ENCODE results near the gene ARFGAP2.
"Not testable (repeated sequence)": the region's sequence is repeated elsewhere in the genome, so short reads cannot be mapped to it uniquely, and the experiment has no call there.

Gene ARFGAP2

DNA sequence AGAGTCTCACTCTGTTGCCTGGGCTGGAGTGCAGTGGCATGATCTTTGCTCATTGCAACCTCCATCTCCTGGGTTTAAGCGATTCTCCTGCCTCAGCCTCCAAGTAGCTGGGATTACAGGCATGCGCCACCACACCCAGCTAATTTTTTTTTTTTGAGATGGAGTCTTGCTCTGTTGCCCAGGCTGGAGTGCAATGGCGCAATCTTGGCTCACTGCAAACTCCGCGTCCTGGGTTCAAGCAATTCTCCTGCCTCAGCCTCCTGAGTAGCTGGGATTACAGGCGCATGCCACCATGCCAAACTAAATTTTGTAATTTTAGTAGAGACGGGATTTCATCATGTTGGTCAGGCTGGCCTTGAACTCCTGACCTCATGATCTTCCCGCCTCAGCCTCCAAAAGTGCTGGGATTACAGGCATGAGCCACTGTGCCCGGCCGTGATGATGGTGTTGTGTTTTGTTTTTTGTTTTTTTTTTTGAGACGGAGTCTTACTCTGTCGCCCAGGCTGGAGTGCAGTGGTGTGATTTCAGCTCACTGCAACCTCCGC lies 31.4 kb upstream of the ARFGAP2 start:
- H3K4me1 ChIP-seq (ENCODE audit: control insufficient read depth in 5 of 5, insufficient read depth in 5 of 5, low read length in 5 of 5); H3K27me3 ChIP-seq (ENCODE audit: control insufficient read depth in 5 of 5, insufficient read depth in 4 of 5, low read length in 5 of 5); H3K36me3 ChIP-seq (ENCODE audit: control insufficient read depth in 5 of 5, insufficient read depth in 5 of 5, low read length in 5 of 5): not testable (repeated sequence)

GRCh38 chr11:47207459-47207858 lies 30.8 kb upstream of the ARFGAP2 start:
- peaks cover 0 to 9% (median 0%) of the 10 kb centered on the region in 5 donors for H3K4me1 ChIP-seq (ENCODE audit: control insufficient read depth in 5 of 5, insufficient read depth in 5 of 5, low read length in 5 of 5)
- peaks cover 0 to 3% (median 0%) of the 10 kb centered on the region in 5 donors for H3K9me3 ChIP-seq (ENCODE audit: control insufficient read depth in 5 of 5, low read length in 5 of 5)
- no peak overlapping the region for H3K9ac ChIP-seq (ENCODE audit: low read length in 5 of 5)
- no peaks in the 10 kb centered on the region for H3K36me3 ChIP-seq (ENCODE audit: control insufficient read depth in 5 of 5, insufficient read depth in 5 of 5, low read length in 5 of 5)
- H3K27me3 ChIP-seq (ENCODE audit: control insufficient read depth in 5 of 5, insufficient read depth in 4 of 5, low read length in 5 of 5) = no peaks in the 10 kb centered on the region
- H3K4me3 ChIP-seq (ENCODE audit: low read depth in 1 of 5, low read length in 5 of 5) = no peak overlapping the region
- no peak overlapping the region for H3K27ac ChIP-seq (ENCODE audit: low read depth, low read length)

More for the DNA sequence above, 31.4 kb upstream of the ARFGAP2 start:
- not testable (repeated sequence) for H3K9ac ChIP-seq (ENCODE audit: low read length in 5 of 5); H3K9me3 ChIP-seq (ENCODE audit: control insufficient read depth in 5 of 5, low read length in 5 of 5); H3K4me3 ChIP-seq (ENCODE audit: low read depth in 1 of 5, low read length in 5 of 5); H3K27ac ChIP-seq (ENCODE audit: low read depth, low read length)

- not testable (repeated sequence) for H3K9ac ChIP-seq (ENCODE audit: low read length in 5 of 5); H3K27me3 ChIP-seq (ENCODE audit: control insufficient read depth in 5 of 5, insufficient read depth in 4 of 5, low read length in 5 of 5); H3K4me3 ChIP-seq (ENCODE audit: low read depth in 1 of 5, low read length in 5 of 5); H3K4me1 ChIP-seq (ENCODE audit: control insufficient read depth in 5 of 5, insufficient read depth in 5 of 5, low read length in 5 of 5); H3K36me3 ChIP-seq (ENCODE audit: control insufficient read depth in 5 of 5, insufficient read depth in 5 of 5, low read length in 5 of 5); H3K27ac ChIP-seq (ENCODE audit: low read depth, low read length); H3K9me3 ChIP-seq (ENCODE audit: control insufficient read depth in 5 of 5, low read length in 5 of 5)
Measured at GRCh38 chr11:47206577-47206976, 29.9 kb upstream of the ARFGAP2 start.

GRCh38 chr11:47204637-47204989 lies 27.9 kb upstream of the ARFGAP2 start:
- no peaks in the 10 kb centered on the region for H3K27me3 ChIP-seq (ENCODE audit: control insufficient read depth in 5 of 5, insufficient read depth in 4 of 5, low read length in 5 of 5)
- H3K27ac ChIP-seq (ENCODE audit: low read depth, low read length) = no peak overlapping the region
- no peak overlapping the region for H3K9ac ChIP-seq (ENCODE audit: low read length in 5 of 5)
- no peaks in the 10 kb centered on the region for H3K9me3 ChIP-seq (ENCODE audit: control insufficient read depth in 5 of 5, low read length in 5 of 5)
- peaks cover 0 to 9% (median 0%) of the 10 kb centered on the region in 5 donors for H3K4me1 ChIP-seq (ENCODE audit: control insufficient read depth in 5 of 5, insufficient read depth in 5 of 5, low read length in 5 of 5)
- no peak overlapping the region for H3K4me3 ChIP-seq (ENCODE audit: low read depth in 1 of 5, low read length in 5 of 5)
- no peaks in the 10 kb centered on the region for H3K36me3 ChIP-seq (ENCODE audit: control insufficient read depth in 5 of 5, insufficient read depth in 5 of 5, low read length in 5 of 5)

DNA sequence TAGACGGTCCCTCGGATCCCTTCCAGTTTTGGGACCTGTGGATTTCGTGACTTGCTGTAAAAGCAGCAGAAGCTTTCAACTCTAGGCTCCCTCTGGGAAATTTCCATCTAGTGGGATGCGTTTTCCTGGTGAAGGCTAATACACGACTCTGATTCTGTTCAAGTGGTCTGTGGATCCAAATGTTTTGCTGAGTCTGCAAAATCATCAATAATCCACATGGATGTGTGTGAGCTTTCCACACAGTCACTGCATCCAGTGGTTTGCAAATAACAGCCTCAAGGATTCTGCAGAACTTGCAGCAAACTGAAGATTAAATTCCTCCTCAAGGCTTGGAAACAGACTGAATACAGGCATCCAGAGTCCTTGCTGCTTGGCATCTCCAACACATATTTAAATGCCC lies 25.9 kb upstream of the ARFGAP2 start:
- no peaks in the 10 kb centered on the region for H3K36me3 ChIP-seq (ENCODE audit: control insufficient read depth in 5 of 5, insufficient read depth in 5 of 5, low read length in 5 of 5)

GRCh38 chr11:47201015-47201414 lies 24.3 kb upstream of the ARFGAP2 start:
- no peak overlapping the region for H3K9ac ChIP-seq (ENCODE audit: low read length in 5 of 5)
- H3K9me3 ChIP-seq (ENCODE audit: control insufficient read depth in 5 of 5, low read length in 5 of 5) = no peaks in the 10 kb centered on the region
- no peak overlapping the region for H3K4me3 ChIP-seq (ENCODE audit: low read depth in 1 of 5, low read length in 5 of 5)

More for the DNA sequence above, 25.9 kb upstream of the ARFGAP2 start:
- H3K9ac ChIP-seq (ENCODE audit: low read length in 5 of 5) = peak overlapping the region in 1 of 5 donors; percentile 31
- H3K27me3 ChIP-seq (ENCODE audit: control insufficient read depth in 5 of 5, insufficient read depth in 4 of 5, low read length in 5 of 5) = no peaks in the 10 kb centered on the region
- H3K4me3 ChIP-seq (ENCODE audit: low read depth in 1 of 5, low read length in 5 of 5) = no peak overlapping the region
- no peak overlapping the region for H3K27ac ChIP-seq (ENCODE audit: low read depth, low read length)
- H3K4me1 ChIP-seq (ENCODE audit: control insufficient read depth in 5 of 5, insufficient read depth in 5 of 5, low read length in 5 of 5) = peaks cover 0 to 9% (median 0%) of the 10 kb centered on the region in 5 donors
- H3K9me3 ChIP-seq (ENCODE audit: control insufficient read depth in 5 of 5, low read length in 5 of 5) = no peaks in the 10 kb centered on the region

DNA sequence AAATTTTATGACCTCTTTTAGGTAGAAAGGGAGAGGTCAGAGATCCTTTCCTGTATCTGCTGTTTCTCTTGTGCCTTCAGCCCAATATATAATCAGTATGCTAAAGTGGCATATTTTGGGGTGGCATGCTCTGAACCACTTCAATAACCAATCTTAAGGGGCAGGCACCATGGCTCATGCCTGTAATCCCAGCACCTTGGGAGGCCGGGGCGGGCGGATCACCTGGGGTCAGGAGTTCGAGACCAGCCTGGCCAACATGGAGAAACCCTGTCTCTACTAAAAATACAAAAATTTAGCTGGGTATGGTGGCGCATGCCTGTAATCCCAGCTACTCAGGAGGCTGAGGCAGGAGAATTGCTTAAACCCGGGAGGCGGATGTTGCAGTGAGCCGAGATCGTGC lies 21.5 kb upstream of the ARFGAP2 start:
- not testable (repeated sequence) for H3K27me3 ChIP-seq (ENCODE audit: control insufficient read depth in 5 of 5, insufficient read depth in 4 of 5, low read length in 5 of 5); H3K27ac ChIP-seq (ENCODE audit: low read depth, low read length); H3K4me1 ChIP-seq (ENCODE audit: control insufficient read depth in 5 of 5, insufficient read depth in 5 of 5, low read length in 5 of 5); H3K36me3 ChIP-seq (ENCODE audit: control insufficient read depth in 5 of 5, insufficient read depth in 5 of 5, low read length in 5 of 5); H3K4me3 ChIP-seq (ENCODE audit: low read depth in 1 of 5, low read length in 5 of 5); H3K9me3 ChIP-seq (ENCODE audit: control insufficient read depth in 5 of 5, low read length in 5 of 5); H3K9ac ChIP-seq (ENCODE audit: low read length in 5 of 5)

More at GRCh38 chr11:47201015-47201414, 24.3 kb upstream of the ARFGAP2 start:
- Histone ChIP-seq H3K36me3 (ENCODE audit: control insufficient read depth in 5 of 5, insufficient read depth in 5 of 5, low read length in 5 of 5) (no peaks in the 10 kb centered on the region), H3K4me1 (ENCODE audit: control insufficient read depth in 5 of 5, insufficient read depth in 5 of 5, low read length in 5 of 5) (peaks cover 0 to 9% (median 0%) of the 10 kb centered on the region in 5 donors), H3K27ac (ENCODE audit: low read depth, low read length) (no peak overlapping the region), H3K27me3 (ENCODE audit: control insufficient read depth in 5 of 5, insufficient read depth in 4 of 5, low read length in 5 of 5) (no peaks in the 10 kb centered on the region)

GRCh38 chr11:47192111-47192510 lies 15.4 kb upstream of the ARFGAP2 start:
- Histone ChIP-seq H3K9me3 (ENCODE audit: control insufficient read depth in 5 of 5, low read length in 5 of 5) (no peaks in the 10 kb centered on the region), H3K9ac (ENCODE audit: low read length in 5 of 5) (no peak overlapping the region), H3K4me1 (ENCODE audit: control insufficient read depth in 5 of 5, insufficient read depth in 5 of 5, low read length in 5 of 5) (peaks cover 0 to 16% (median 8%) of the 10 kb centered on the region in 5 donors), H3K4me3 (ENCODE audit: low read depth in 1 of 5, low read length in 5 of 5) (no peak overlapping the region), H3K27me3 (ENCODE audit: control insufficient read depth in 5 of 5, insufficient read depth in 4 of 5, low read length in 5 of 5) (no peaks in the 10 kb centered on the region), H3K36me3 (ENCODE audit: control insufficient read depth in 5 of 5, insufficient read depth in 5 of 5, low read length in 5 of 5) (no peaks in the 10 kb centered on the region), H3K27ac (ENCODE audit: low read depth, low read length) (no peak overlapping the region)

GRCh38 chr11:47191137-47191536 lies 14.5 kb upstream of the ARFGAP2 start:
- H3K27me3 ChIP-seq (ENCODE audit: control insufficient read depth in 5 of 5, insufficient read depth in 4 of 5, low read length in 5 of 5); H3K27ac ChIP-seq (ENCODE audit: low read depth, low read length); H3K4me3 ChIP-seq (ENCODE audit: low read depth in 1 of 5, low read length in 5 of 5); H3K36me3 ChIP-seq (ENCODE audit: control insufficient read depth in 5 of 5, insufficient read depth in 5 of 5, low read length in 5 of 5); H3K9ac ChIP-seq (ENCODE audit: low read length in 5 of 5); H3K9me3 ChIP-seq (ENCODE audit: control insufficient read depth in 5 of 5, low read length in 5 of 5): not testable (repeated sequence)
- peaks cover 2 to 23% (median 16%) of the 10 kb centered on the region in 5 donors for H3K4me1 ChIP-seq (ENCODE audit: control insufficient read depth in 5 of 5, insufficient read depth in 5 of 5, low read length in 5 of 5)

DNA sequence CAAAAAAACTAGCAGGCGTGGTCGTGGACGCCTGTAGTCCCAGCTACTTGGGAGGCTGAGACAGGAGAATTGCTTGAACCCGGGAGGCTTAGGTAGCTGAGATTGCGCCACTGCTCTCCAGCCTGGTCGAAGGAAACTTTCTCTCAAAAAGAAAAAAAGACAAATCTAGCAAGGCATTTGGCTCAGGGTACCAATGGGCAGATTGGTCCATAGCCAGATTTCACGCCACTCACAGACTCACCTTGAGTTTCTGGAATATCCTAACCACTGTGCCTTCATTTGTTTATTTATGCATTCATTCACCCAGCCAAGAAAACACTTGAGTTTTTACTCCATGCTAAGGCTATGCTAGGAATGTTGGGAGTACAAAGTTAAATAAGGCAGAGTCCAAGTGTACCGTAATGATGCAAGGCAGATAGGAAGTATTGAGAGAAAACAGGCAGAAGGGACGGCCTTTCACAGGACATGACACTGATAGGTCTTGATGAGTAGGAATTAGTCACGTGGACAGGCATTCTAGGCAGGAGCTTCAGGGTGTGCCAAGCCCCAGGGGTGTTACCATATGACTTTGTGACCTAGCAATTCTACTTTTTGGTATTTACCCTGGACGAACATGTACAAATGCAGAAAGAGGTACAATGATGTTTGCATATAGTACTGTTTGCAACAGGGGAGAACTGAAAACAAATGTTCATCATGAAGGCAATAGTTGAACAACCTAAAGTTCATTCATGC lies 12.6 kb upstream of the ARFGAP2 start:
- Histone ChIP-seq H3K9me3 (ENCODE audit: control insufficient read depth in 5 of 5, low read length in 5 of 5) (no peaks in the 10 kb centered on the region), H3K4me3 (ENCODE audit: low read depth in 1 of 5, low read length in 5 of 5) (no peak overlapping the region), H3K9ac (ENCODE audit: low read length in 5 of 5) (no peak overlapping the region), H3K4me1 (ENCODE audit: control insufficient read depth in 5 of 5, insufficient read depth in 5 of 5, low read length in 5 of 5) (peaks cover 2 to 38% (median 30%) of the 10 kb centered on the region in 5 donors), H3K36me3 (ENCODE audit: control insufficient read depth in 5 of 5, insufficient read depth in 5 of 5, low read length in 5 of 5) (no peaks in the 10 kb centered on the region), H3K27me3 (ENCODE audit: control insufficient read depth in 5 of 5, insufficient read depth in 4 of 5, low read length in 5 of 5) (peaks cover 0 to 6% (median 6%) of the 10 kb centered on the region in 5 donors), H3K27ac (ENCODE audit: low read depth, low read length) (no peak overlapping the region)

Data from subcutaneous abdominal adipose tissue (tissue), 5 donors.